GM19467 (cell line): ENCODE measurements around the gene ARHGAP11B.
"Not testable (repeated sequence)": the region's sequence is repeated elsewhere in the genome, so short reads cannot be mapped to it uniquely, and the experiment has no call there.

Source experiments
- ATAC-seq: cut with Tn5 transposase; IDR thresholded peaks from one replicate; pipeline ENCODE4 v1.9.1; 2021; ENCODE audit warnings: mild to moderate bottlenecking, moderate library complexity; ENCODE audit not compliant: unreplicated experiment

The ARHGAP11B gene

DNA sequence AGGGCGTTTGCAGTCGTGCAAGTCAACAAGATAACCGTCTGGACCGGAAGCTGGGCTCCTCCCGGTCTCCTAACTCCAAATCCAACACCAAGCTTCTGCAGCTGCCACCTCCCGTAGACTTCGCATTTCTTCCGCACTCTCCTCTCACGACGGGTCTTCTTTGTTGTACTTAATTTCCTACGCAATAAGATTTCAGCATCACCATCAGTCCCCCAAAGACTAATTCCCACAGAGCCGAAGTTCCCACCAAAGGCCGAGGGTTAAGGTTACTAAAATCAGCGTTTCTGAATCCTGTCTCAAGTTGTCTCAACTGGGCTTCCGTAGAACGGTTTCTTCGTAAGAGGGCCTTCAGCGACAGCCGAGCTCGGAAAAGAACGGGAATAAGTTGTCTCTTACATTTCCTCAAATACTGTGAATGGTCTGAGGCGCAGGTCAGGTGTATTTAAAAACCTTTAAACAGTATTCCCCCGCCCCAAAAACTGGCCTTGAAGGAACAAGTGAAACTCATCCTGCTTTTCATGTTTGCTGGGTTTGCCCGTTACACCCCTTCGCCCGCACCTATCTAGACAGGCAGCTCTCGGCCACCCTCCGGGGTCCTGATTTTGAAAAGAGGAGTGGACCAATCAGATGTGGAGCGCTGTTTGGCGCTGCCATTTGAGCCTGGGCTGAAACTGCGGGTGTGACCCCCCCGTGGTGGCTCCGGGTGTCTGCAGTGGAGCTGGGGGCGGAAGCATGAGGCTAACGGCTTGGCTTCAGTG, at the start of gene ARHGAP11B:
TSS of gene ARHGAP11B (plus strand) at position 693 of the 758 bp plus-strand sequence.
- peak; percentile 95 for ATAC-seq

GRCh38 chr15:30579394-30579970, 46.4 kb upstream of the ARHGAP11B start:
- not testable (repeated sequence) for ATAC-seq

GRCh38 chr15:30580716-30581115, 45.2 kb upstream of the ARHGAP11B start:
- ATAC-seq = not testable (repeated sequence)

DNA sequence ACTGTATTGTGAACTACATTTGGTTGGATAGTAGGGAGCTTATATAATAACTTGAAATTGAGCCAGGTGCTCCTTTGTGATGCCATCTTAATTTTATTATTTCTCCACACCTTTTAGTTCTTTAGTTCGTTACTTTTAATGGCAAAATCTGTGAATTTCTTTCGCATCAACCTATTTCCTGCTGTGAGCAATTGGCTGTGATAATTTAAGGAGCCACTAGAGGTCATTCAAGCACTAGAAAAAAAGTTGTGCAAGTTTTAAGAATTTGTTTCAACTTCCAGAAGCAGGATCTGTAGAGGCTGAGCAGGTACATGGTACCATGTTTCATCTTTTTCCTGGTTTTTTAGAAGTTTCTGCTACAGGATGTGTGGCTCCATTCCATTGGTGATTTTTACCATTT, 27.0 kb upstream of the ARHGAP11B start:
- ATAC-seq = not testable (repeated sequence)

GRCh38 chr15:30603796-30604195, 22.1 kb upstream of the ARHGAP11B start, which contains the start of gene GOLGA8H:
TSS of gene GOLGA8H (plus strand) at chr15:30604028. CDS start at chr15:30604126, 98 bp downstream.
- ATAC-seq = not testable (repeated sequence)

- ATAC-seq = not testable (repeated sequence)
Measured at GRCh38 chr15:30612271-30612670, 13.7 kb upstream of the ARHGAP11B start.

- not testable (repeated sequence) for ATAC-seq
Measured at GRCh38 chr15:30621342-30621741, 4.6 kb upstream of the ARHGAP11B start.

DNA sequence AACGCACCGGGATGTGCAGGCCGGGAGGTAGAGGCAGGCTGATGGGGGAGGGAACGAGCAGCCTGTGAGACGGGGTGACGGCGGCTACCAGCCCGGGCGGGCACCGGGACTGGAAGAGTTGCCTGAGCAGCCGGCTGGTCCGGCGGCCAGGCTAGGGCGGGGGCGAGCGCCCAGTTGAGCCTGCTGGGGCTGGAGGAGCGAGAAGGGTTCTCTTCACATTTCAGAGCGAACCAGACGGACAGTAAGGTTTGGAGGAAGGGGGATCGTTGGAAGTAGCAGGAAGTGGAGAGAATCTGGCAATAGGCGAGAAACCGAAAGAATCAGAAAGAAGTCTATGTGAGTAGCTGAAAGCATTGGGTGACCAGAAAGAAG, 252 bp downstream of the ARHGAP11B start:
- peak; percentile 8 for ATAC-seq

GRCh38 chr15:30626632-30627031, 704 bp downstream of the ARHGAP11B start:
- ATAC-seq = not testable (repeated sequence)

GRCh38 chr15:30650012-30650929, 24.3 kb downstream of the ARHGAP11B start:
- ATAC-seq = no peak

GRCh38 chr15:30661154-30661553, 35.2 kb downstream of the ARHGAP11B start:
- ATAC-seq = not testable (repeated sequence)

DNA sequence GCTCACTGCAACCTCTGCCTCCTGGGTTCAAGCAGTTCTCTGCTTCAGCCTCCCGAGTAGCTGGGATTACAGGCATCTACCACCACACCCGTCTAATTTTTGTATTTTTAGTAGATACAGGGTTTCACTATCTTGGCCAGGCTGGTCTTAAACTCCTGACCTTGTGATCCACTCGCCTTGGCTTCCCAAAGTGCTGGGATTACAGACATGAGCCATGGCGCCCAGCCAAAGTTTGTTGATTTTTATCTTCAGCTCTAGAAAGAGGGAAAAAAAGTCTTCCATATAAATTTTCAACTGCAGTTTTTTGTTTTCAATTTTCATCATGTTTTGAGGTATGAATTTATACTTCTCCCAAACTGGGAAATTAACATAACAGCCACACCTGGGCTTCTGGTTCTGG, 43.7 kb downstream of the ARHGAP11B start:
- ATAC-seq = not testable (repeated sequence)

DNA sequence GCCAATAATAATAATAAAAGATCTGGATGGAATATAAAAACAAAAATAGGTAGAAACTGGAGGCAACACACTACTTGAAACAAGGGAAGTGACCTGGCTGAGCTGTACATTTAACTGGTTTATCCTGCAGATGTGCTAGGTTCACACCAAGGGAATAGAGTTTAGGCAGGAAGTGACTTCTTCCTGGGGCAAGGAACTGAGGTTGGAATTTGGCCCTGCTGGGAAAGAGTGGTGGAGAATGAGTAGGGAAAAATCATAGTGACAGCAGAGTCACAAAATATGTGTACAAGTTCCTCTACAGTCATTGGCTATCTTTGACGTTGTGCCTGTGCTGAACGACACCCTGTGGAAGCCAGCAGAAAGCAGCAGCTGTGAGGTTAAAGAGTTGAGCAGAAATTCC, 44.1 kb downstream of the ARHGAP11B start:
- ATAC-seq = no peak

DNA sequence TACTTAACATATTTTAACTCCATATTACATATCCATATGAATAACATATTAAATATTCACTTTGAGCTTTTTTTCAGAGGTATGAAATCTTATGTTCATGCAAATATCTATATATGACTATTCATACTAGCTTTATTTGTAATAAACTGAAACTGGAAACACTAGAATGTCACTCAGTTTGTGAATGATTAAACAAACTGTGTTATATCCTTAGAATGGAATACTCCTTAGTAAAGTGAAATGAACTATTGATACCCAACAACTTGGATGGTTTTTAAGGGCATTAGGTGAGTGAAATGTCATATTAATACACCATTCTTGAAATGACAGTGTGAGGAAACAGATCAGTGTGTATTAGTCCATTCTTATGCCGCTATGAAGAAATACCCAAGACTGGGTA, 45.4 kb downstream of the ARHGAP11B start:
- no peak for ATAC-seq

DNA sequence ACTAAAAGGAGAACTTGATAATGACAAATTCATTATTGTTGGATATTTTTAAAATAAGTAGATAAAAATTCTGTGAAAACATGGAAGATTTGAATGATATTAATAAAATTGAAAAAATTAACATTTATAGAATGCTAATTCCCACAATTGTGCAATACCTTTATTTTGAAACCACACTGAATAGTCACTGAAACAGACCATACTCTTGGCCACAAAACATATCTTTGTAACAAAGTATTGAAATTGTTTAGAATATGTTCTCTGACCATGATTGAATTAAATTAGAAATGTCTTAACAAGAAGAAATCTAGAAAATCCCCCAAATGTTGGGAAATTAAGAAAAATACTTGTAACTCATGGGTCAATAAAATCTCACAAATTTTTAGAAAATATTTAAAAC, 49.2 kb downstream of the ARHGAP11B start:
- no peak for ATAC-seq

DNA sequence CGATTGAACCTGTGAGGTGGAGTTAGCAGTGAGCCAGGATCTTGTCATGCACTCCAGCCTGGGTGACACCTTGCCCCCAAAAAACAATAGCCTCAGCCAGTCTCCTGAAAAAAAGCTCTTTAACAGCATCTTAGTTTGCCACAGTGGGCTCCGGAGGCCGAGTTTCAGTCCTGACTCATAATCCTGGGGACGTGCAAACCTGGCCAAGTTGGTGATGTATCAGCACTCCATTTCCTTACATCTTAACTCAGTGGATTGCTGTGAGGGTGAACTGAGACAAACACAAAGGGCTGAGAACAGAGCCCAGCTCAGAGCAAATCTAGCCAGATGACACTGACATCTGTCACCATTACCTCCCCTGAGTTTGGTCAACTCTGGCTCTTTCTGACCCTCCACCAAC, 50.0 kb downstream of the ARHGAP11B start:
- not testable (repeated sequence) for ATAC-seq

GRCh38 chr15:30680997-30681396, 55.1 kb downstream of the ARHGAP11B start:
- ATAC-seq = not testable (repeated sequence)

GRCh38 chr15:30685709-30686285, 59.9 kb downstream of the ARHGAP11B start:
- not testable (repeated sequence) for ATAC-seq

DNA sequence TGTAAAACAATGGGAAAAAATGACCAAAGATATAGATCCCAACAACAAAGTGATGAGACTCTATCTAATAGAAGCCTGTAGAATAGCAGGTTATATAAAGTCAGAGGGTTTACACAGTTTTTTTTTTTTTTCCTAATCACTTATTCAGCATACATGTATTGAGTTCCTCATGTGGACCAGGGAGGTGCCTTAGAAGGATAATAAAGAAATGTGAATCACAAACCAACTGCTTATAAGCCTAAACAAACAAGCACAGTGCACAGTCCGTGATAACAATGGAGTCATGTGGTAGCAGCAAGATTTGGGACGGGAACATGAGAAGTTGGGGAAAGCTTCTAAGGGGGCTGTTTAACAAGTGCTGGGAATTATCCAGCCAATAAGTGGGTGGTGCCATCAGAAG, 60.7 kb downstream of the ARHGAP11B start:
- ATAC-seq = not testable (repeated sequence)
